Stimulated activated CD4-positive, alpha-beta T cell treated with anti-CD3 and anti-CD28 coated beads, Interleukin-2, amount 100 ng/mL, for 48 hours (primary cell): Measurements from ENCODE around the gene COL4A6.
"Not testable (repeated sequence)": the region's sequence is repeated elsewhere in the genome, so short reads cannot be mapped to it uniquely, and the experiment has no call there.

Source experiments
- DNase-seq, 2 donors: peaks; one replicate each; pipeline ENCODE4 v3.0.0-alpha.2; 2020

The COL4A6 gene

DNA sequence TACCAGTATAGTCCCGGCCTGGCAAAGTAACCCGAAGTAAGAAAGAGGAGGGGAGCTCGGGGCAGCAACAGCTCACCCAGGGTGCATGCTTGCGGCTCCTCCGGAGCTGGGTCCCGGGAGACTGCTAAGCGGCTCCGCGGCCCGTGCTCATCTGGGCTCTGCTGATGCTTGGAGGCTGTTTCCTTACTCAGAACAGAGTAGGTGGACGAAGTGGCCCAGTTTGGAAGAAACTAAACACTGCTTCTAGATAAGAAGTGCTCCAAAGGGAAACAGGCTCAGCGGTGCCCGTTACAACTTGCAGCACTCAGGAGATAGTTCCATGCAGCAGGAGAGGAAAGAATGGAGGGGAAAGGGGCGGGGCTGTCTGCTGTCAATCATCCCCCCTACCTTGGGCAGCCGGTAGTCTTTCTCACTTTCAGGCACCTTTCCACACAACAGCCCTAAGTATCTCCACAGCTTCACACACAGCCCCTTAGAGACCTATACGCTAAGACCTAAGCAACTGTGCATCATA lies at the start of gene COL4A6:
COL4A6 (minus strand) TSS at position 313 of the 514 bp plus-strand sequence; CDS start at position 87, 226 bp downstream.
- no peak for DNase-seq

DNA sequence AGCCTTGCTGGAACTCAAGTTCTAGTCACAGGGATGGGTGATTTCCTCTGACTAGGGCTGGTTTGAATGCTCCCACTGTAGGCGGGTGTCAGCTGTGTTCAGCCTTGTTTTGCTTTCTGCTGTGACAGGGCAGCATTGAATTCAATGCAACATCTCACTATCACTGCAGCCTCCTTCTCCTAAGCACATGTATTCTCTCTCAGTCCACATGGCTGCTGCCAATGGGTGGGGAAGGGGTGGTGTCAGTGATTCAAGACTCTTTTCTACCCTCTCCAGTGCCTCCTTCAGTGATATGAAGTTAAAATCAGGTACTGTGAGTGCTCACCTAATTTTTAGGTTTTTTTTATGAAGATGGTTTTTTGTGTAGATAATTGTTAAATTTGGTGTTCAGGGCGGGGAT lies 47.7 kb upstream of the COL4A6 start:
- DNase-seq, result no peak

GRCh38 chrX:108484251-108484650 lies 46.0 kb upstream of the COL4A6 start:
- DNase-seq, result no peak

GRCh38 chrX:108481528-108481927 lies 43.3 kb upstream of the COL4A6 start:
- DNase-seq, result not testable (repeated sequence)

DNA sequence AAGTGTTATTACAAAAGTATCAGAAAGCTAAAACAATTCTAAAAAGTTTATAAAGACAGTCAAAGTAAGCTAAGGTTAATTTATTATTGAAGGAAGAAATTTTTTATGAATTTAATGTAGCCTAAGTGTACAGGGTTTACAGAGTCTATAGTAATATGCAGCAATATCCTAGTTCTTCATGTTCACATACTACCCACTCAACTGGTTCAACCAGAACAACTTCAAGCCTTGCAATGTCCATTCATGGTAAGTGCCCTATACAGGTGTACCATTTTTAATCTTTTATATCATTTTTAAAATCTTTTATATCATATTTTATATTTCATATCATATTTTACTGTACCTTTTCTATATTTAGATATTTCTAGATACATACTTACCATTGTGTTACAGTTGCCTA lies 35.8 kb upstream of the COL4A6 start:
- no peak for DNase-seq

GRCh38 chrX:108468486-108468885 lies 30.3 kb upstream of the COL4A6 start:
- DNase-seq, result no peak

DNA sequence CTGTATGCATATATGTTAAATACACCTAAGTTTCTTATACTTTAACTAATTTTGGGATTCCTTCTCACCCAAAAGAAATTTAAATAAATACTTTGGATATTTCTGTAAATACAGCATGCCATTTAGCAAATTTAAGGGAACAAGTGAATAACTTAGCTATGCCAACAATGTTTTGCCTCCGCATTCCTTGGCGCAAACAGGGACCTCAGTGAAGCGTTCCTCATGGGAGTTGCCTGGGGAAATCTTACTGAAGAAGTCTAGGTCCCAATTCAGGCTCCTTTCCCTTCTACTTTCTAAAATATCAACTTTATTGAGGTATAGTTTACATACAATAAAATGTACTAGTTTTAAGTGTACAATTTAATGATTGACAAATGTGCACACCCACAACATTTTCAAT lies 26.4 kb upstream of the COL4A6 start:
- DNase-seq, result no peak

GRCh38 chrX:108456971-108457477 lies 18.8 kb upstream of the COL4A6 start:
- no peak for DNase-seq

- no peak for DNase-seq
Observed at GRCh38 chrX:108453841-108454240, 15.6 kb upstream of the COL4A6 start.

DNA sequence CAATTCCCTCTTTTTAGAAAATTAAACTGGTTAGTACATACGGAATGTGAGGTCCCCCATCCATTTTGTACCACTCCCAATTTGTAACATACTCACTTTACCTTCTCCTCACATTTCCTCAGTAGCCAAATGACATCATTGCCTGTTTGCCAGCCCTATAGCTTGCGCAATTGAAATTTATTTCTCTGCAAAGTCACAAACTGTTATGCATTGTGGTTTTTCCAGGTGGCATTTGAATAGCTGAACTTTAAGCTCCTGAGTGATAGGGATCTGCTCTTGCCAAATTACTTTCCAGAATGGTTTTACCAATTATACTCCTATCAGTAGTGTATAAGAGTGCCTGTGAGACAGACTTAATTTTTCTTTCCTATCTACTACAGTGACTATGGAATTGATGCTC lies 9.1 kb upstream of the COL4A6 start:
- DNase-seq, result no peak

GRCh38 chrX:108442901-108443464 lies 4.8 kb upstream of the COL4A6 start:
- DNase-seq, result no peak

- DNase-seq, result no peak
Observed at GRCh38 chrX:108439961-108440696, 1.9 kb upstream of the COL4A6 start.

DNA sequence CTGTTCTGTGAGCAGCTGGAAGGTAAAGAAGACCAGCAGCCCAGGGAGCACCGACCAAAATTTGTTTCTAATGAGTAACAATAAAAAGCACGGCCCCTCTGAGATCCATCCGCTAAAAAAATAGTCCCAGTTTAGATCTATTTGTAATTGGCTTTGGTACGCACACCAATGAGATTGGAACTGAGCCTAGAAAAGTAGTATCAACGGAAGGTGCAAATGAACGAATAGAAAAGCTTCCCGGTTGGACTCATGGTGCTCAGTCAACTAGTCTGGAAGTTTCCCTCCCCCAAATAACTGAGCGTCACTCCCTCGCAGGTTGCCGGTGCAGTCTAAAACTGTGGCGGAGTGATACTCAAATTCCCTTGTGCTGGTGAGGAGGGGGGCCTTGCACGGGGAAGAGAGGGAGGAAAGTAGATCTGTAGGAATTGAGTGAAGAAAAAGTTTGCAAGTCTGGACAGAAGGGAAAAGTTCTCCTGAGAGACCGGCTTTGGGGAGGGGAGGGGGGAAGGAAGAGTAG lies 1.3 kb upstream of the COL4A6 start, which contains the start of gene COL4A5:
COL4A5 (plus strand) TSS at position 413 of the 517 bp plus-strand sequence. CDS start 288 bp downstream, outside the sequence.
- no peak for DNase-seq

- no peak for DNase-seq
Observed at GRCh38 chrX:108437349-108438109, 693 bp downstream of the COL4A6 start.

DNA sequence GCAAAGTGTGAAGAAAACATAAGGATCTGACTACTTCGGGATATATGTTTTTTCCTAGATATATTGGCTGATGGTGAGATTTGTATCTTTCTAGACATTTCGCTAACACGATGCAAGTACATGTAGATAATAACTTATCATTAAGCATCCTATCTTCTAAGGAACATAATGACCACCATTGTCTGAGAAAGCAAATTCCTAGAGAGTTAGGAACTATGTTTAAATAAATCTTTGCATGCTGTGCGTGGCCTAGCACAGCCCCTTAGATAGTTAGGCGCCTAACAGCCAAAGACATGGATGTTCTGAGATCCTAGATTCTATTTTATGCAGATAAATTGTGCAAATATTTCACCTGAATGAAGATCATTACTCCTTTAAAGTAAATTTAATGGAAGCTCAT lies 3.0 kb downstream of the COL4A6 start:
- DNase-seq, result no peak

DNA sequence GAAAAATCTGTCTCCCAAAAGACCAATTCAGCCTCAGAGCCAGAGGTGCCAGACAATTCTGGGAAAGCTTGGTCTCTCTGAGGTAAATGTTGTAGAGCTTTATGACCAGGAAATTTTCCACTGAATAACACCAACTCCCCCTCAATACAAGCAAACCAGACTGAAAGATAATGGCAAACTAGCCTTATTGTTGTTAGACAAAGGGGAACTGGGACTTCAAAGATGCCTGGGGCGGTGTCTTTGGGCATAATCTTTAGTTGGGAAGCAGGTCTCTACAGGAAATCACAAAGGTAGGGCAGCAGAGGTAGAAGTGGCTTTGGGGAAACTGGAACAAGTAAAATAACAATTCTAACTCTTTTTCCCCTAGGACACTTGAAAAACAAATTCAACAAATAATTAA lies 12.0 kb downstream of the COL4A6 start:
- no peak for DNase-seq

- DNase-seq, result no peak
Observed at GRCh38 chrX:108420481-108420880, 17.7 kb downstream of the COL4A6 start.

DNA sequence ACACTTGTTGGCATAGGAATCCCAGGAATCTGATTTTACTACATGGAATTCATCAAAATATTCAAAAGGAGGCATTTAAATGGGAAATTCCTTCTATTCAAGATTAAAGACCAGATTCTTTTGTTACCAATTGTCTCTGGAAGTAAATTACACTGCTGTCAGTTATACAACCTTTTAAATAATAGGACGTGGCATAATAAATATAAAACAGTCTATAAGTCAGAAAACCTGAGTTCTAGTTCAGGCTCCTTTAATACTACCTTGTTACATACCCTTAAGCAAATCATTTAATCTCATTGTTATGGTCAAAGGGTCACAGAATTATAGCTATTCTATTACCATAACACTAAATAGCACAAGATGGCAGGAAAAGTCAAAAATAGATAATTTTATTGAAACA lies 18.8 kb downstream of the COL4A6 start:
- DNase-seq, result no peak

GRCh38 chrX:108417257-108417656 lies 21.0 kb downstream of the COL4A6 start:
- no peak for DNase-seq

DNA sequence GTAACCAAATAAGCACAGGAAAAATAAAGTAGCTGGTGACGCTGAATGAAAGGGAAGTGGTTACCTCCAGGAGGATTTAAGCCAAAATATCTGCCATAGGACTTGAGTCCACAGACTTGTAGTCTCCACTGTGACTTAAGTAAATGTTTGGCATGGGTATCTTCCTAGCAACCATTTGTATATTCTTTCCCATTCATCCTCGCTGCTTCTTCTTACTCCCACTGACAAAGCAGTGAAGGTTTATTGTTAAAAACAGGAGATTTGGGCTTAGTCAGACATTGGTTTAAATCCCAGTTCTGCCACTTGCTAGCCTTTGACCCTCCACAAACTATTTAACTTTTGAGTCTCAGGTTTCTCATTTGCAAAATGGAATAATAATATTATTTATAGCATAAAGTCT lies 22.3 kb downstream of the COL4A6 start:
- no peak for DNase-seq

- DNase-seq, result no peak
Observed at GRCh38 chrX:108415146-108415545, 23.1 kb downstream of the COL4A6 start.

DNA sequence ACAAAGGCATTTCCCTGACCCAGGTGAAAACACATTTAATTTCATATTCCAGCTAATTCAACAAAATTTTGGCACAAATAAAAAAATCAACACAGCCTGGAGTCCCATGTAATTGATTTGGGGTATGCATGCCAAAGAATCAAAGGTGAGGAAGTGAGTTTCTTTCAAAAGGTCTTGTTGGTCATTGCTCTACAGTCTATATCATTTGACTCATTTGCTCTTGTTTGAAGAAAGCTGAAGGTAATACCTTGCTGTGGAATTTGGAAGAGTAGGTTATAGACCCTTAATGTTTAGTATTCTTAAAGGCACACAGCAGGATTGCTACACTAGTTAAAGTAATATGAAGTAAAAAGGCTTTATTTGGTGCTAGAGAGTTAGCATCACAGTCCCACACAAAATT lies 25.4 kb downstream of the COL4A6 start:
- DNase-seq, result no peak
